Mesenchymal stem cell (in vitro differentiated cells and primary cell): ENCODE results near the gene PIANP.

Source experiments
- DNase-seq: peaks from one replicate; pipeline ENCODE4 v3.0.0-alpha.2; 2013
- H2AFZ ChIP-seq: one replicate; pipeline ENCODE4 v1.6.1; 2013; ENCODE audit warnings: low read depth, mild to moderate bottlenecking, control low read depth, inconsistent platforms, low read length, moderate library complexity
- H2AK5ac ChIP-seq: 2 replicates; pipeline ENCODE4 v1.6.1; 2013; ENCODE audit warnings: low read length, moderate library complexity, mild to moderate bottlenecking, inconsistent platforms; ENCODE audit not compliant: severe bottlenecking
- H2BK120ac ChIP-seq: one replicate; pipeline ENCODE4 v1.6.1; 2013; ENCODE audit warnings: low read depth, mild to moderate bottlenecking, inconsistent platforms, low read length, moderate library complexity
- H2BK12ac ChIP-seq, 2 experiments: one replicate each; pipeline ENCODE4 v1.6.1; 2013; ENCODE audit warnings: inconsistent platforms in 2 of 2, low read length in 2 of 2, mild to moderate bottlenecking in 2 of 2, moderate library complexity in 2 of 2, control low read depth in 1 of 2
- H2BK15ac ChIP-seq: one replicate; pipeline ENCODE4 v1.6.1; 2013; ENCODE audit warnings: mild to moderate bottlenecking, low read depth, inconsistent platforms; ENCODE audit not compliant: poor library complexity, severe bottlenecking
- H2BK5ac ChIP-seq: 2 replicates; pipeline ENCODE4 v1.6.1; 2013; ENCODE audit warnings: low read depth, mild to moderate bottlenecking, low read length, control low read depth, inconsistent platforms; ENCODE audit not compliant: poor library complexity, severe bottlenecking
- H3K14ac ChIP-seq, 2 experiments: one replicate each; pipeline ENCODE4 v1.6.1; 2013; ENCODE audit warnings: inconsistent platforms in 2 of 2, low read length in 2 of 2, control low read depth in 1 of 2, mild to moderate bottlenecking in 1 of 2, moderate library complexity in 1 of 2
- H3K18ac ChIP-seq, 2 experiments: one replicate each; pipeline ENCODE4 v1.6.1; 2013; ENCODE audit warnings: inconsistent platforms in 2 of 2, low read length in 2 of 2, control low read depth in 1 of 2, low read depth in 1 of 2, mild to moderate bottlenecking in 1 of 2
- H3K23ac ChIP-seq, 2 experiments: one replicate each; pipeline ENCODE4 v1.6.1; 2013; ENCODE audit warnings: inconsistent platforms in 2 of 2, low read length in 2 of 2, mild to moderate bottlenecking in 2 of 2, moderate library complexity in 2 of 2, control low read depth in 1 of 2
- H3K27ac ChIP-seq: 2 replicates; pipeline ENCODE4 v1.5.1; 2013; ENCODE audit warnings: mild to moderate bottlenecking, moderate library complexity, low read length, control low read depth, inconsistent platforms; ENCODE audit not compliant: poor library complexity, severe bottlenecking
- H3K27me3 ChIP-seq, 2 experiments: 2 replicates each; pipeline versions ENCODE4 v1.6.1 to v1.7.0; 2013; ENCODE audit warnings: low read length in 2 of 2, mild to moderate bottlenecking in 2 of 2, moderate library complexity in 2 of 2, control low read depth in 1 of 2, inconsistent platforms in 1 of 2; ENCODE audit not compliant: control insufficient read depth in 1 of 2, insufficient read depth in 1 of 2
- H3K36me3 ChIP-seq, 2 experiments: 2 replicates each; pipeline versions ENCODE4 v1.6.1 to v1.7.0; 2013; ENCODE audit warnings: low read length in 2 of 2, control low read depth in 1 of 2, inconsistent platforms in 1 of 2, low read depth in 1 of 2, mild to moderate bottlenecking in 1 of 2; ENCODE audit not compliant: insufficient read depth in 2 of 2, control insufficient read depth in 1 of 2
- H3K4ac ChIP-seq, 2 experiments: one replicate each; pipeline ENCODE4 v1.6.1; 2013; ENCODE audit warnings: inconsistent platforms in 2 of 2, low read length in 2 of 2, mild to moderate bottlenecking in 2 of 2, moderate library complexity in 2 of 2, control low read depth in 1 of 2, low read depth in 1 of 2
- H3K4me1 ChIP-seq: 2 replicates; pipeline ENCODE4 v1.6.1; 2013; ENCODE audit warnings: low read depth, low read length, control low read depth; ENCODE audit not compliant: control insufficient read depth, insufficient read depth
- H3K4me2 ChIP-seq: 2 replicates; pipeline ENCODE4 v1.6.1; 2013; ENCODE audit warnings: low read length, mild to moderate bottlenecking, inconsistent platforms; ENCODE audit not compliant: poor library complexity, severe bottlenecking
- H3K4me3 ChIP-seq, 2 experiments: 2 replicates each; pipeline versions ENCODE4 v1.5.1 to v1.7.0; 2013; ENCODE audit warnings: low read length in 2 of 2, mild to moderate bottlenecking in 2 of 2, control low read depth in 1 of 2, low read depth in 1 of 2; ENCODE audit not compliant: insufficient read depth in 1 of 2
- H3K79me1 ChIP-seq: replicated peaks from 2 replicates; pipeline ENCODE4 v1.6.1; 2013; ENCODE audit warnings: mild to moderate bottlenecking, control low read depth, low read length, inconsistent platforms; ENCODE audit not compliant: poor library complexity, severe bottlenecking
- H3K9ac ChIP-seq: 2 replicates; pipeline ENCODE4 v1.7.0; 2013; ENCODE audit warnings: mild to moderate bottlenecking, low read length, moderate library complexity
- H3K9me3 ChIP-seq: 2 replicates; pipeline ENCODE4 v1.7.0; 2013; ENCODE audit warnings: mild to moderate bottlenecking, low read length; ENCODE audit not compliant: control insufficient read depth
- H4K8ac ChIP-seq: one replicate; pipeline ENCODE4 v1.6.1; 2013; ENCODE audit warnings: inconsistent platforms, mild to moderate bottlenecking, low read length, moderate library complexity
- H4K91ac ChIP-seq: one replicate; pipeline ENCODE4 v1.6.1; 2013; ENCODE audit warnings: mild to moderate bottlenecking, low read length, inconsistent platforms
- WGBS: methylation state at CpG from one replicate; pipeline ENCODE4 v1.1.7; 2013; ENCODE audit warnings: mixed read lengths; 5-methylcytosine and 5-hydroxymethylcytosine counted together

The PIANP gene

GRCh38 chr12:6703631-6704030, 3.0 kb upstream of the PIANP start:
- H3K14ac ChIP-seq, result no peak overlapping the region
- H2AFZ ChIP-seq, result peak overlapping the region; percentile 29
- peak; percentile 56 for DNase-seq
- H4K91ac ChIP-seq, result no peak overlapping the region
- H3K4me3 ChIP-seq, result no peak overlapping the region
- H3K9me3 ChIP-seq, result no peaks in the 10 kb centered on the region
- no peak overlapping the region for H3K9ac ChIP-seq
- H3K4ac ChIP-seq, result no peak overlapping the region
- no peak overlapping the region for H3K27ac ChIP-seq
- peaks cover 11 to 42% of the 10 kb centered on the region in 2 experiments for H3K27me3 ChIP-seq
- 17% methylated on average over 10 of the region's 10 CpGs for WGBS
- H2BK12ac ChIP-seq, result no peak overlapping the region
- H2BK120ac ChIP-seq, result no peak overlapping the region
- H2BK15ac ChIP-seq, result no peak overlapping the region
- no peak overlapping the region for H2BK5ac ChIP-seq
- H3K4me1 ChIP-seq, result peaks cover 19% of the 10 kb centered on the region
- H2AK5ac ChIP-seq, result no peak overlapping the region
- H3K36me3 ChIP-seq, result no peaks in the 10 kb centered on the region
- H3K23ac ChIP-seq, result peak overlapping the region in 1 of 2 experiments; percentile 1
- no peak overlapping the region for H3K18ac ChIP-seq
- no peaks in the 10 kb centered on the region for H3K79me1 ChIP-seq
- H3K4me2 ChIP-seq, result no peak overlapping the region
- H4K8ac ChIP-seq, result no peak overlapping the region

GRCh38 chr12:6701078-6701768, 608 bp upstream of the PIANP start:
- Histone ChIP-seq H3K9ac (peak overlapping the region; percentile 73), H3K4me2 (peak overlapping the region; percentile 62), H3K79me1 (no peaks in the 10 kb centered on the region), H2BK12ac (no peak overlapping the region), H3K23ac (no peak overlapping the region), H3K27me3 (peaks cover 11 to 46% of the 10 kb centered on the region in 2 experiments), H2BK5ac (no peak overlapping the region), H3K14ac (no peak overlapping the region), H2AK5ac (peak overlapping the region; percentile 67), H3K36me3 (peaks cover 0 to 18% of the 10 kb centered on the region in 2 experiments), H3K9me3 (no peaks in the 10 kb centered on the region), H3K4me1 (peaks cover 26% of the 10 kb centered on the region), H3K27ac (no peak overlapping the region), H2AFZ (peak overlapping the region; percentile 8), H3K4ac (no peak overlapping the region), H3K18ac (peak overlapping the region in 1 of 2 experiments; percentile 52), H4K8ac (no peak overlapping the region), H4K91ac (no peak overlapping the region), H2BK120ac (peak overlapping the region; percentile 35), H2BK15ac (no peak overlapping the region), H3K4me3 (peak overlapping the region; percentile 74 to 76)
- 29% methylated on average over 13 of the region's 13 CpGs for WGBS
- DNase-seq, result no peak

- Histone ChIP-seq H3K36me3 (peaks cover 0 to 26% of the 10 kb centered on the region in 2 experiments), H3K27ac (no peak overlapping the region), H4K91ac (no peak overlapping the region), H3K4me1 (peaks cover 26% of the 10 kb centered on the region), H3K9ac (peak overlapping the region; percentile 59), H3K4me3 (peak overlapping the region; percentile 74 to 79), H3K4ac (peak overlapping the region in 1 of 2 experiments; percentile 7), H3K27me3 (peaks cover 11 to 51% of the 10 kb centered on the region in 2 experiments), H2BK15ac (peak overlapping the region; percentile 57), H4K8ac (no peak overlapping the region), H3K4me2 (peak overlapping the region; percentile 86), H2BK12ac (peak overlapping the region in 1 of 2 experiments; percentile 49), H2AK5ac (no peak overlapping the region), H2BK120ac (peak overlapping the region; percentile 29), H3K9me3 (no peaks in the 10 kb centered on the region), H3K18ac (peak overlapping the region in 1 of 2 experiments; percentile 43), H3K14ac (peak overlapping the region in 1 of 2 experiments; percentile 63), H3K23ac (peak overlapping the region in 1 of 2 experiments; percentile 70), H2BK5ac (no peak overlapping the region), H3K79me1 (no peaks in the 10 kb centered on the region), H2AFZ (peak overlapping the region; percentile 36)
- no peak for DNase-seq
- 1% methylated on average over 41 of the region's 65 CpGs for WGBS
These were observed 498 bp downstream of the PIANP start for GRCh38 chr12:6699989-6700645.
